Activated CD4-positive, alpha-beta memory T cell treated with anti-CD3 and anti-CD28 coated beads for 36 hours (primary cell): ENCODE results near the gene NR4A1. TPM values are rescaled to one million over a fixed set of nuclear protein-coding genes. Genes with fewer than 3 reads are reported as not detected.

Experiments used
- CTCF ChIA-PET: fragments of 350-600 bp; sonication (Branson Sonifier 250); formaldehyde crosslinking; loops from one replicate; lab custom pipeline; 2021; ENCODE audit warnings: antibody characterized with exemption, inconsistent platforms; lab: Charles Lee
- POLR2A ChIA-PET: fragments of 350-600 bp; sonication (Branson Sonifier 250); formaldehyde crosslinking; loops from one replicate; lab custom pipeline; 2021; ENCODE audit warnings: antibody characterized with exemption; lab: Charles Lee
- DNase-seq: peaks from one replicate; pipeline ENCODE4 v3.0.0-alpha.2; 2020
- H3K27ac Mint-ChIP-seq: one replicate; pipeline ENCODE4 v1.8.0; 2021; ENCODE audit warnings: mixed read lengths
- H3K27me3 Mint-ChIP-seq: one replicate; pipeline ENCODE4 v1.8.0; 2021; ENCODE audit warnings: mixed read lengths
- H3K36me3 Mint-ChIP-seq: one replicate; pipeline ENCODE4 v1.8.0; 2021; ENCODE audit warnings: mixed read lengths
- H3K4me1 Mint-ChIP-seq: one replicate; pipeline ENCODE4 v1.8.0; 2021; ENCODE audit warnings: low read depth, mixed read lengths
- H3K4me3 Mint-ChIP-seq: one replicate; pipeline ENCODE4 v1.8.0; 2021; ENCODE audit warnings: mild to moderate bottlenecking, mixed read lengths
- H3K9me3 Mint-ChIP-seq: one replicate; pipeline ENCODE4 v1.8.0; 2021; ENCODE audit warnings: mixed read lengths
- intact Hi-C: fragments of 100-400 bp; cut with micrococcal nuclease; formaldehyde crosslinking; loops from one replicate; pipeline ENCODE4 v1.15.1; 2023
- total RNA-seq, 2 experiments: library from RNA; stranded (reverse); gene quantifications; one replicate each; pipeline ENCODE4 v1.2.3, GENCODE V29; 2021

The NR4A1 gene
- total RNA-seq, 2 experiments from 2014 or later, result 64.2 to 68.2 TPM

- Mint-ChIP-seq H3K9me3 (no peaks in the 10 kb centered on the region), H3K4me1 (peaks cover 7% of the 10 kb centered on the region), H3K27ac (no peak overlapping the region), H3K4me3 (no peak overlapping the region), H3K36me3 (peaks cover 10% of the 10 kb centered on the region), H3K27me3 (no peaks in the 10 kb centered on the region)
- no peak for DNase-seq
- ChIA-PET POLR2A (interaction anchor here (1.9 kb wide), 1 partner anchor 12 kb away, joined by 6 read pairs; the partner anchor contains the start of gene NR4A1), CTCF (interaction anchor here (1.2 to 16.3 kb wide), 4 partner anchors 9 to 59 kb away, joined by 3 to 407 read pairs (median 5); no protein-coding TSS in a partner anchor)
- intact Hi-C loops, result no loop called here
Measured at GRCh38 chr12:52062167-52063081, 11.2 kb downstream of the NR4A1 start.

GRCh38 chr12:52063082-52063924 lies 12.1 kb downstream of the NR4A1 start:
- Mint-ChIP-seq H3K36me3 (peaks cover 4% of the 10 kb centered on the region), H3K9me3 (no peaks in the 10 kb centered on the region), H3K27ac (no peak overlapping the region), H3K4me1 (peaks cover 7% of the 10 kb centered on the region), H3K4me3 (no peak overlapping the region), H3K27me3 (no peaks in the 10 kb centered on the region)
- ChIA-PET POLR2A (interaction anchor here (1.9 kb wide), 1 partner anchor 13 kb away, joined by 6 read pairs; the partner anchor contains the start of gene NR4A1), CTCF (interaction anchor here (1.3 to 16.3 kb wide), 3 partner anchors 8 to 58 kb away, joined by 3 to 407 read pairs (median 5); no protein-coding TSS in a partner anchor)
- intact Hi-C loops, result no loop called here
- DNase-seq, result no peak

- DNase-seq, result no peak
- Mint-ChIP-seq H3K4me3 (no peak overlapping the region), H3K27me3 (no peaks in the 10 kb centered on the region), H3K4me1 (peaks cover 7% of the 10 kb centered on the region), H3K9me3 (no peaks in the 10 kb centered on the region), H3K36me3 (no peaks in the 10 kb centered on the region), H3K27ac (no peak overlapping the region)
- ChIA-PET POLR2A (interaction anchor here (1.9 kb wide), 1 partner anchor 13 kb away, joined by 6 read pairs; the partner anchor contains the start of gene NR4A1), CTCF (interaction anchor here (2.6 to 16.3 kb wide), 2 partner anchors 8 to 37 kb away, joined by 5 to 407 read pairs; no protein-coding TSS in a partner anchor)
- intact Hi-C loops, result no loop called here
Measured at GRCh38 chr12:52063981-52064649, 12.9 kb downstream of the NR4A1 start.

GRCh38 chr12:52066346-52067080 lies 15.3 kb downstream of the NR4A1 start:
- ChIA-PET CTCF (interaction anchor here (1.0 to 16.3 kb wide), 4 partner anchors 15 to 39 kb away, joined by 3 to 407 read pairs (median 4); partner anchors contain the start of gene NR4A1), POLR2A (no interaction called here)
- Mint-ChIP-seq H3K27ac (no peak overlapping the region), H3K9me3 (no peaks in the 10 kb centered on the region), H3K36me3 (peaks cover 1% of the 10 kb centered on the region), H3K4me3 (no peak overlapping the region), H3K4me1 (peaks cover 25% of the 10 kb centered on the region), H3K27me3 (no peaks in the 10 kb centered on the region)
- intact Hi-C loops, result loop anchor here (5.0 kb wide), 1 partner anchor 51 kb away; no protein-coding TSS in a partner anchor
- peak; percentile 30 for DNase-seq

GRCh38 chr12:52067081-52067374 lies 15.8 kb downstream of the NR4A1 start:
- no peak for DNase-seq
- Mint-ChIP-seq H3K27ac (no peak overlapping the region), H3K9me3 (no peaks in the 10 kb centered on the region), H3K4me3 (no peak overlapping the region), H3K4me1 (peaks cover 29% of the 10 kb centered on the region), H3K36me3 (peaks cover 1% of the 10 kb centered on the region), H3K27me3 (no peaks in the 10 kb centered on the region)
- CTCF ChIA-PET, result interaction anchor here (1.2 to 16.3 kb wide), 3 partner anchors 15 to 40 kb away, joined by 3 to 407 read pairs (median 3); partner anchors contain the start of gene NR4A1
- POLR2A ChIA-PET, result no interaction called here
- intact Hi-C loops, result loop anchor here (5.0 kb wide), 1 partner anchor 50 kb away; no protein-coding TSS in a partner anchor

GRCh38 chr12:52069327-52070184 lies 18.3 kb downstream of the NR4A1 start, which contains the start of gene ATG101:
Gene ATG101 (plus strand): TSS chr12:52069978. CDS start chr12:52073651, 3,673 bp downstream.
- intact Hi-C loops, result loop anchor here (1.0 to 5.0 kb wide), 4 partner anchors 18 to 48 kb away; partner anchors contain the start of gene NR4A1
- H3K4me1 Mint-ChIP-seq, result peaks cover 47% of the 10 kb centered on the region
- peak; percentile 91 for DNase-seq
- H3K27ac Mint-ChIP-seq, result peak within 1 kb of the TSS; percentile 98
- peak within 1 kb of the TSS; percentile 91 for H3K4me3 Mint-ChIP-seq
- ChIA-PET CTCF (interaction anchor here (0.8 to 16.3 kb wide), 16 partner anchors 10 to 937 kb away, joined by 3 to 407 read pairs (median 4); partner anchors contain the start of genes EIF4B and NR4A1), POLR2A (interaction anchor here (0.9 to 3.1 kb wide), 10 partner anchors 11 to 174 kb away, joined by 3 to 19 read pairs (median 4); partner anchors contain the start of genes NR4A1 and TAMALIN)
- H3K9me3 Mint-ChIP-seq, result no peaks in the 10 kb centered on the region
- no peaks in the 10 kb centered on the region for H3K27me3 Mint-ChIP-seq
- H3K36me3 Mint-ChIP-seq, result peaks cover 15% of the 10 kb centered on the region

- POLR2A ChIA-PET, result interaction anchor here (0.9 to 3.1 kb wide), 10 partner anchors 11 to 174 kb away, joined by 3 to 19 read pairs (median 4); partner anchors contain the start of genes NR4A1 and TAMALIN
Measured at GRCh38 chr12:52070185-52070925, 19.1 kb downstream of the NR4A1 start.

GRCh38 chr12:52073531-52074381 lies 22.5 kb downstream of the NR4A1 start:
- CTCF ChIA-PET, result interaction anchor here (16.3 kb wide), 1 partner anchor 46 kb away, joined by 407 read pairs; no protein-coding TSS in a partner anchor
- no peak for DNase-seq
- intact Hi-C loops, result no loop called here
- H3K4me1 Mint-ChIP-seq, result peaks cover 40% of the 10 kb centered on the region
- H3K4me3 Mint-ChIP-seq, result no peak overlapping the region
- H3K36me3 Mint-ChIP-seq, result peaks cover 31% of the 10 kb centered on the region
- no peak overlapping the region for H3K27ac Mint-ChIP-seq
- no peaks in the 10 kb centered on the region for H3K27me3 Mint-ChIP-seq
- no peaks in the 10 kb centered on the region for H3K9me3 Mint-ChIP-seq
- POLR2A ChIA-PET, result no interaction called here

More at GRCh38 chr12:52070185-52070925, 19.1 kb downstream of the NR4A1 start:
- no peaks in the 10 kb centered on the region for H3K9me3 Mint-ChIP-seq
- peak overlapping the region; percentile 91 for H3K4me3 Mint-ChIP-seq
- intact Hi-C loops, result no loop called here
- peak overlapping the region; percentile 98 for H3K27ac Mint-ChIP-seq
- no peaks in the 10 kb centered on the region for H3K27me3 Mint-ChIP-seq
- CTCF ChIA-PET, result interaction anchor here (0.8 to 16.3 kb wide), 14 partner anchors 11 to 936 kb away, joined by 3 to 407 read pairs (median 4); partner anchors contain the start of genes EIF4B and NR4A1
- no peak for DNase-seq
- H3K4me1 Mint-ChIP-seq, result peaks cover 47% of the 10 kb centered on the region
- H3K36me3 Mint-ChIP-seq, result peaks cover 17% of the 10 kb centered on the region
